Epithelial cell of esophagus (primary cell): ENCODE results near the gene DDX39A.
A peak's percentile ranks its signal among the peaks of the same experiment; 100 is the strongest.

Experiments
- DNase-seq: peaks from one replicate; pipeline ENCODE4 v3.0.0; 2010; ENCODE audit warnings: low read depth
- H3K4me3 ChIP-seq: 2 replicates; pipeline ENCODE4 v1.5.1; 2011; ENCODE audit warnings: mild to moderate bottlenecking, low read length, control low read depth
- CTCF ChIP-seq: IDR thresholded peaks from 2 replicates; pipeline ENCODE4 v1.5.1; 2011; ENCODE audit warnings: low read depth, mild to moderate bottlenecking, low read length, control low read depth, inconsistent platforms; ENCODE audit not compliant: insufficient read depth; ENCODE audit errors: missing control alignments

The DDX39A gene

GRCh38 chr19:14441041-14441938 lies 22.1 kb upstream of the DDX39A start:
- TF ChIP-seq CTCF: no peak
- DNase-seq: no peak
- no peak overlapping the region for H3K4me3 ChIP-seq

- DNase-seq: no peak
- no peak overlapping the region for H3K4me3 ChIP-seq
- TF ChIP-seq CTCF: no peak
Observed at GRCh38 chr19:14440049-14440448, 20.9 kb upstream of the DDX39A start.

- no peak for TF ChIP-seq CTCF
- no peak overlapping the region for H3K4me3 ChIP-seq
- DNase-seq: no peak
Observed at GRCh38 chr19:14439014-14439413, 19.9 kb upstream of the DDX39A start.

- no peak for TF ChIP-seq CTCF
- no peak for DNase-seq
Observed at GRCh38 chr19:14437578-14438140, 18.5 kb upstream of the DDX39A start.

GRCh38 chr19:14435320-14436050 lies 16.3 kb upstream of the DDX39A start:
- DNase-seq: no peak
- H3K4me3 ChIP-seq: no peak overlapping the region
- no peak for TF ChIP-seq CTCF

More at GRCh38 chr19:14437578-14438140, 18.5 kb upstream of the DDX39A start:
- no peak overlapping the region for H3K4me3 ChIP-seq

GRCh38 chr19:14434543-14435319 lies 15.6 kb upstream of the DDX39A start:
- no peak overlapping the region for H3K4me3 ChIP-seq
- TF ChIP-seq CTCF: no peak
- DNase-seq: peak; percentile 47
